Prostate gland (tissue), 2 donors: ENCODE data around the gene PTGS2.

ENCODE experiments used
- CTCF ChIP-seq, 4 experiments: fragments of 200-600 bp in 2 of 4; fragments of 450-650 bp in 2 of 4; sonication (generic) in 2 of 4; IDR thresholded peaks; 1 replicate in 3 of 4; 2 replicates in 1 of 4; pipeline ENCODE4 v1.5.1; 2016 to 2019; ENCODE audit warnings: antibody characterized with exemption in 4 of 4, mild to moderate bottlenecking in 2 of 4, moderate library complexity in 2 of 4
- POLR2A ChIP-seq: fragments of 450-650 bp; IDR thresholded peaks from one replicate; pipeline ENCODE4 v1.6.1; 2016; ENCODE audit warnings: antibody characterized with exemption, mild to moderate bottlenecking
- POLR2AphosphoS5 ChIP-seq: sonication (generic); formaldehyde crosslinking; IDR thresholded peaks from one replicate; pipeline ENCODE4 v1.6.1; 2017; ENCODE audit warnings: antibody characterized with exemption

- TF ChIP-seq CTCF (IDR thresholded peaks at IDR 0.05) = no peak
- no peak for TF ChIP-seq POLR2A
- no peak for TF ChIP-seq POLR2AphosphoS5
Measured at GRCh38 chr1:186678155-186678554, 2.1 kb downstream of the PTGS2 start.
